WI38 (cell line): ENCODE measurements around the gene TMEM240.
A peak's percentile ranks its signal among the peaks of the same experiment; 100 is the strongest.

Experiments used
- H3K4me3 ChIP-seq: 2 replicates; pipeline ENCODE4 v1.5.1; 2011; ENCODE audit warnings: low read depth, mild to moderate bottlenecking, control low read depth, low read length
- CTCF ChIP-seq: IDR thresholded peaks from 2 replicates; pipeline ENCODE4 v1.5.1; 2012; ENCODE audit warnings: low read depth, mild to moderate bottlenecking, control low read depth, low read length

TMEM240 gene

GRCh38 chr1:1554926-1555915 lies 14.8 kb upstream of the TMEM240 start:
- no peak for TF ChIP-seq CTCF
- H3K4me3 ChIP-seq = no peak overlapping the region

- no peak overlapping the region for H3K4me3 ChIP-seq
- TF ChIP-seq CTCF = no peak
These were observed 14.1 kb upstream of the TMEM240 start for GRCh38 chr1:1554550-1554925.

GRCh38 chr1:1553821-1554494 lies 13.5 kb upstream of the TMEM240 start:
- no peak overlapping the region for H3K4me3 ChIP-seq
- TF ChIP-seq CTCF = no peak

GRCh38 chr1:1552263-1552639 lies 11.8 kb upstream of the TMEM240 start:
- TF ChIP-seq CTCF = no peak
- H3K4me3 ChIP-seq = no peak overlapping the region

GRCh38 chr1:1551524-1552262 lies 11.3 kb upstream of the TMEM240 start:
- no peak for TF ChIP-seq CTCF
- no peak overlapping the region for H3K4me3 ChIP-seq

GRCh38 chr1:1550591-1551432 lies 10.4 kb upstream of the TMEM240 start:
- no peak overlapping the region for H3K4me3 ChIP-seq
- TF ChIP-seq CTCF = peak; percentile 33; the same call in 1 of the 2 replicates
